NT2/D1 (cell line): ENCODE data around the gene CD44.

Experiments
- YY1 ChIP-seq: IDR thresholded peaks from 2 replicates; pipeline ENCODE4 v1.6.1; 2011; ENCODE audit not compliant: insufficient read length, insufficient read depth
- ZNF274 ChIP-seq: IDR thresholded peaks from 2 replicates; pipeline ENCODE4 v1.6.1; 2011; ENCODE audit warnings: mild to moderate bottlenecking, low read depth, low read length

GRCh38 chr11:35235498-35235897 lies 96.5 kb downstream of the CD44 start:
- TF ChIP-seq YY1: no peak
- TF ChIP-seq ZNF274: no peak
